HepG2 (cell line): ENCODE results near the gene POMT2. TPM values are rescaled to one million over a fixed set of nuclear protein-coding genes. Genes with fewer than 3 reads are reported as not detected.

Experiments used
- ISL2 ChIP-seq: sonication (generic); formaldehyde crosslinking; IDR thresholded peaks from 2 replicates; pipeline ENCODE4 v1.5.0; 2020; ENCODE audit warnings: missing genetic modification reagents
- NFYC ChIP-seq: IDR thresholded peaks from 2 replicates; pipeline ENCODE4 v1.6.1; 2016; ENCODE audit warnings: missing genetic modification reagents, missing compliant biosample characterization
- PRDM15 ChIP-seq: sonication (generic); formaldehyde crosslinking; IDR thresholded peaks from 2 replicates; pipeline ENCODE4 v1.4.0; 2020; ENCODE audit warnings: missing genetic modification reagents
- SAP130 ChIP-seq: IDR thresholded peaks from 2 replicates; pipeline ENCODE4 v1.6.1; 2016; ENCODE audit warnings: low read depth
- TCF7 ChIP-seq: sonication (generic); IDR thresholded peaks from 2 replicates; pipeline ENCODE4 v1.6.1; 2016; ENCODE audit warnings: antibody characterized with exemption, low read depth
- ZBTB38 ChIP-seq: sonication (generic); formaldehyde crosslinking; IDR thresholded peaks from 2 replicates; pipeline ENCODE4 v1.5.1; 2020; ENCODE audit warnings: mild to moderate bottlenecking, missing genetic modification reagents
- ZNF18 ChIP-seq: sonication (generic); formaldehyde crosslinking; IDR thresholded peaks from 2 replicates; pipeline ENCODE4 v1.8.0; 2022; ENCODE audit warnings: mild to moderate bottlenecking, missing genetic modification reagents; ENCODE audit not compliant: insufficient replicate concordance
- ZNF687 ChIP-seq: sonication (generic); formaldehyde crosslinking; IDR thresholded peaks from 2 replicates; pipeline ENCODE4 v1.5.1; 2020; ENCODE audit warnings: mild to moderate bottlenecking, missing genetic modification reagents, moderate library complexity
- ZNF768 ChIP-seq: sonication (generic); formaldehyde crosslinking; IDR thresholded peaks from 2 replicates; pipeline ENCODE4 v1.4.0; 2020; ENCODE audit warnings: missing genetic modification reagents
- polyA plus RNA-seq, 8 experiments: library from polyadenylated mRNA; depleted of rRNA in 3 of 8; stranded (reverse) in 7 of 8; unstranded in 1 of 8; fragments of >200 nt; fragmentation: Illumina TruSeq in 4 of 8; extraction: Trizol in 4 of 8; gene quantifications; 2 replicates each; pipeline versions ENCODE4 v1.2.1 to v1.2.3, GENCODE V29; 2011 to 2016; ENCODE audit warnings: low read depth in 4 of 8, missing spikeins in 1 of 8, mixed read lengths in 1 of 8; ENCODE audit not compliant: insufficient read depth in 1 of 8
- total RNA-seq, 5 experiments: library from RNA; depleted of rRNA; stranded (reverse); fragments of >200 nt; fragmentation: Illumina TruSeq; extraction: Trizol; gene quantifications; 2 replicates each; pipeline ENCODE4 v1.2.3, GENCODE V29; 2016; ENCODE audit warnings: low read depth in 1 of 5
- TF ChIP-seq, protein P1 (sequence below): sonication (generic); formaldehyde crosslinking; IDR thresholded peaks from 2 replicates; pipeline ENCODE4 v1.4.0; 2020; ENCODE audit warnings: low read depth, mild to moderate bottlenecking, missing genetic modification reagents
- TF ChIP-seq, protein P2 (sequence below): sonication (generic); formaldehyde crosslinking; IDR thresholded peaks from 2 replicates; pipeline ENCODE4 v1.4.0; 2020; ENCODE audit warnings: missing genetic modification reagents

Gene POMT2
- total and polyA plus RNA-seq, 2 of the 13 experiments (the other 11 are each of a cell fraction or from before 2014, with no cell fraction given) = 15.3 to 15.9 TPM

- TF ChIP-seq ZNF18 (CRISPR knock-in tag) (no peak), ZBTB38 (no peak), ZNF687 (CRISPR knock-in tag) (no peak), SAP130 (CRISPR knock-in tag) (no peak), TCF7 (no peak), ISL2 (CRISPR knock-in tag) (no peak), PRDM15 (CRISPR knock-in tag) (no peak), ZNF768 (CRISPR knock-in tag) (no peak), NFYC (CRISPR knock-in tag) (no peak)
- TF ChIP-seq, protein P1, sequence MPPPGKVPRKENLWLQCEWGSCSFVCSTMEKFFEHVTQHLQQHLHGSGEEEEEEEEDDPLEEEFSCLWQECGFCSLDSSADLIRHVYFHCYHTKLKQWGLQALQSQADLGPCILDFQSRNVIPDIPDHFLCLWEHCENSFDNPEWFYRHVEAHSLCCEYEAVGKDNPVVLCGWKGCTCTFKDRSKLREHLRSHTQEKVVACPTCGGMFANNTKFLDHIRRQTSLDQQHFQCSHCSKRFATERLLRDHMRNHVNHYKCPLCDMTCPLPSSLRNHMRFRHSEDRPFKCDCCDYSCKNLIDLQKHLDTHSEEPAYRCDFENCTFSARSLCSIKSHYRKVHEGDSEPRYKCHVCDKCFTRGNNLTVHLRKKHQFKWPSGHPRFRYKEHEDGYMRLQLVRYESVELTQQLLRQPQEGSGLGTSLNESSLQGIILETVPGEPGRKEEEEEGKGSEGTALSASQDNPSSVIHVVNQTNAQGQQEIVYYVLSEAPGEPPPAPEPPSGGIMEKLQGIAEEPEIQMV (CRISPR knock-in tag) = no peak
- TF ChIP-seq, protein P2, sequence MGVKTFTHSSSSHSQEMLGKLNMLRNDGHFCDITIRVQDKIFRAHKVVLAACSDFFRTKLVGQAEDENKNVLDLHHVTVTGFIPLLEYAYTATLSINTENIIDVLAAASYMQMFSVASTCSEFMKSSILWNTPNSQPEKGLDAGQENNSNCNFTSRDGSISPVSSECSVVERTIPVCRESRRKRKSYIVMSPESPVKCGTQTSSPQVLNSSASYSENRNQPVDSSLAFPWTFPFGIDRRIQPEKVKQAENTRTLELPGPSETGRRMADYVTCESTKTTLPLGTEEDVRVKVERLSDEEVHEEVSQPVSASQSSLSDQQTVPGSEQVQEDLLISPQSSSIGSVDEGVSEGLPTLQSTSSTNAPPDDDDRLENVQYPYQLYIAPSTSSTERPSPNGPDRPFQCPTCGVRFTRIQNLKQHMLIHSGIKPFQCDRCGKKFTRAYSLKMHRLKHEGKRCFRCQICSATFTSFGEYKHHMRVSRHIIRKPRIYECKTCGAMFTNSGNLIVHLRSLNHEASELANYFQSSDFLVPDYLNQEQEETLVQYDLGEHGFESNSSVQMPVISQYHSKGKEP (CRISPR knock-in tag) = no peak
Observed at GRCh38 chr14:77243853-77244252, 76.8 kb downstream of the POMT2 start (continued).
